LoVo (cell line): Measurements from ENCODE around the gene SIRT2.
"Not testable (repeated sequence)": the region's sequence is repeated elsewhere in the genome, so short reads cannot be mapped to it uniquely, and the experiment has no call there.

Experiments used
- DNase-seq: peaks from one replicate; pipeline ENCODE4 v3.0.0-alpha.2; 2016; ENCODE audit warnings: low spot score

SIRT2 gene

DNA sequence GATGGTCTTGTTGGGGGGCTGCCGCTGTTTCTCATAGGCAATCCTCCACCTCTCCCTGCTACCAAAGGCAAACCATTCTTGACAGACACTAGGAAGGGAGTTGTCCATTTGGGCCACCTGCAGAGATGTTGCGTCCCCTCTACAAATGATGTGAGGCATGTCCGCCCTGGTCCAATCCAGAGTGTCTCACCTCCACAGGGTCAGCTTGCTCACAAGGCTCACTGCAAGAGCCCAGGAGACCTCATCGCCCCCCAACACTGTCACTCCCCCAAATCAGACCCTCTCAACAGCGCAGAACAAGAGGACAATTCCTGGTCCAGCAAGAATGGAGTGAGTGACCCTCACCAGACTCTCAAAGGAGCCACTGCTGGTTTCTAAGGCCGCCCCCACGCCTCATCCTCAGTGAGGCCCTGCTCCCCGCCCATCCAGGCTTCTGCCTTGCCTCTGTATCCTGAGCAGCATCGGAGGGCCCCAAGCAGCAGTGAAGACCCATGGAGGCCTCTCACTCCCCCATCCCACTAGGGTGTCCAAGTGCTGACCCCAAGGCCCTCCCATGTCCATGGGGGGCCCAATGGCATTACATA is 56.2 kb downstream of the SIRT2 start:
- DNase-seq = no peak

DNA sequence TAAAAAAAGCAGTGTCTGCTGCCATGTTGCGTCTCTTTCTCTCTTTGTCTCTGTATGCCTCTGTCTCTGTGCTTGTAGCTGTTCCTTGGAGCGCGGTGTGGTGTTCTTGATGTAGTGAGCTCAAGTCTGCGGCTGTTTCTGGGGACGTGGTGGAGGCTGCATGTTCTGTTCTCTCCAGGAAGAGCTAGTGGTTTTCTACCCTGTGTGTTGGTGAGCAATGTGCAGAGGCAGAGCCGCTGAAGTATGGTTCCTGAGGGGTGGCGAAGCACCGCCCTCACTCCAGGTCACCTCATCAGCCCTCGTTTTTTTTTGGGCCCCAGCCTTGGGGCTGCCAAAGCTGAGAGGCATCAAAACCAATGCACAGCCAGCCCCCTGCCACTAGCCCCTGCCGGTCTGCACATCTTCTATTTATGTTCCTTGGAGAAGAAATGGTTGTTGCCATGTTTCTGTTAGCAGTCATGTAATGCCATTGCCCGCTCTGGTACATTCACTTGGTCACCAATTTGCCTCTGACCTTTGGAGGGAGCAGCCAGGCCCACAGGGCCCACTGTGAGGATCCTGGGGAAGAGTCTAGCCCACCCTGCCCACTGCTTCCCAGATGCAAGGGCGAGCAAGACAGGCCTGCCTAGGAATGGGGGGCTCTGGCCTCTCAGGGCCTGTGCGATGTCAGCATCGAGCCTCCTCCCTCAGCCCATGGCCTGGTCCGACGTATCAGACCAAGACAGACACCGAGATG is 56.8 kb downstream of the SIRT2 start:
- DNase-seq = no peak

DNA sequence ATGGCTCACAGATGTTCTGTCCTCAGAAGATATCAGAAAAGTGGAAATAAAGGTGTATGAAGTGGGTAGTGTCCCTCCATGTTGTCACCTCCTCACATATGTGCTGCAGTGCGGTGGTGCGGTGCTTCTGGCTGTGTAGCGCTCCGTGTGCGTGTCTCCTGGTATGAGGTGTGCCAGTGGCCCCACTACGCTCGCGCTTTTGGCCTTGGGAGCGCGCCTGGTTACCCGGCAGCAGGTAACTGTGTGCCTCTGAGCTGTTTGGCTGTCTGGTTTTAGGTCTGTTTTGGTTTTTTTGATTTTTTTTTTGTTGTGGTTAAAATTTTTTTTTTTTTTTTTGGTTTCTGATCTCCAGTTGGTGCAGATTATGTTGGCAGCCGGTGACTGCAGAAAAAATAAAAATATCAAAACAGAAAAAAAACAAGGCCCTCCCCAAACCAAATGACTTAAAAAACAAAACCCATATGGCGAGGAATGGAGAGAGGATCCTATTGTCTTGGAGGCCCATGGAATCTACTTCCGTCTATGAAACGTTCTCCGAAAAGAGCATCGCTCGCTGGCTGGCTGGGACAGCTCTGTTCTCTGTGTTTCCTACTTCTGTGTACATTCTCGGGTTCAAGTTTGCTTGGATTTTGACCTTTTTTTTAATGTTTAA is 57.5 kb downstream of the SIRT2 start:
- no peak for DNase-seq

DNA sequence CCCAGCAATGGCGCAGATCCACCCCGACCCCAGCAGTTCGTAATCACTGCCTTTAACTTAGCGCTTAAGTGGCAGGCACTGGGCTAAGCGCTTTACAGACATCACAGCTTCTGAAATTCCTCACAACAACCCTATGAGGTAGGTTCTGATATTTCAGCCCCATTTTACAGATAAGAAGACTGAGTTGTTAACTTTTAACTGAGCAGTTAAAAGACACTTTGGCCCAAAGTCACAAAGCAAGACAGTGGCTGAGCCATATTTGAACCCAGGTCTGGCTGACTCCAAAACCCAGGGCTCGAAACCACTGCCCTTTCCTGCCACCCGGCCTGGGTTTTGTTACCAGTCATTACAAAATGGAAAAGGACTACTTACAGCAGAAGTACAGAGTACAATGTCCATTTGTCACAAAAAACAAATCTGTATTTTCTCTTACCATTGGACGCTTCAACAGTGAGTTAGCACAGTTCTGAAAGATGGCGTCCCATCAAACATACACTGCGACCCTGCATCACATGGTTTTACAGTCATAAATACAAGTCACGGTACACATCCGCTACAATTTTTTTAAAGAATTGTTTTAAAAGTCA is 58.1 kb downstream of the SIRT2 start:
- no peak for DNase-seq

DNA sequence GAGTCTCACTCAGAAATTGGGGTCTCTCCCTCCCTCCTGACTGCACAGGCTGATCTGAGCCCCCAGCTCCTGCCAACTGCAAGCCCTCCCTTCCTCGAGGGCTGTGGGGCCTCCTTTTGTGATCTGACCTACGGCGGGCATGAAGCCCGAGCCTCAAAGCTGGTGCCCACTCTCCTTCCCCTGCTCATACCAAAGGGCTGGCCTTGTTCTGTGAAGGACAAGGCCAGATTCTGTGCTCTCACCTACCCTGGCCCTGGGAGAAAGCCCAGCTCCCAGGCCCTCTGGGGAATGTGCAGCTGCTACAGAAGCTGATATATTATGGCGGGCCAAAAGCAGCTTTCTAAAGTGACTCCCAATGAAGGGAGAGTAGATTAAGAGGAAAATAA is 58.8 kb downstream of the SIRT2 start:
- DNase-seq = no peak

DNA sequence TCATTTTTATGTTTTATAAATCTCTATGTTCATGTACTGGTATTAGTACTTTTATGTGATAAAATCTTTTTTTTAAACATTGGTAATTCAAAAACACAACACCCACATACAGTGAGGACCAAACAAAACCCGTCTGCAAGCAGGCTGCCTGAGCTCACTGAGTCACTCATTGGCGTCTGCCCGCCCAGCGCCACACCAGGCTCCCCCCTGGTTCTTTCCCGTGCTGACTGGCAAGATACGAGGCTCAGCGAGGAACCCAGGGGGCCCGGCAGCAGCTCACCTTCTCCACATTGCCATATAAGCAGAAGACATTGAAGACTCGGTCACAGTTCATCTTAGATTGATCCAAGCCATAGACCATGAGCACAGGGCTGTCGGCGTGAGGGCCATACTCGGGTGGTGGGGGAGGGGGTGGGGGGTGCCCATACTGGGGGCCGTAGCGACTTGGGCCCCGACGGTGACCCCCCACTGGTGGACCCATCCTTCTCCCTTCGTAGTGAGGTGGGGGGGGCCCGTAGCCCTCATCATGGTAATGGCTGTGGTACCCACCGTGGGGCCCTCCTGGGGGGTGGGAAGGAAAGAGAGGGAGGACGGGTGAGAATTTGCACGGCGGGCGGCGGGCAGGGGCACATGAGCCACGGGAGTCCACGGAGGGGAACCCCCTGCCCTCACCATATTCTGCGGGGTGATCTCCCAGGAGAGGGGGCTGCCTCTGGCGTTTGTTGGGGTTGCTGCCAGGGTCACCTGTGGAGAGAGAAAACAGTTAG is 59.4 kb downstream of the SIRT2 start:
- no peak for DNase-seq

DNA sequence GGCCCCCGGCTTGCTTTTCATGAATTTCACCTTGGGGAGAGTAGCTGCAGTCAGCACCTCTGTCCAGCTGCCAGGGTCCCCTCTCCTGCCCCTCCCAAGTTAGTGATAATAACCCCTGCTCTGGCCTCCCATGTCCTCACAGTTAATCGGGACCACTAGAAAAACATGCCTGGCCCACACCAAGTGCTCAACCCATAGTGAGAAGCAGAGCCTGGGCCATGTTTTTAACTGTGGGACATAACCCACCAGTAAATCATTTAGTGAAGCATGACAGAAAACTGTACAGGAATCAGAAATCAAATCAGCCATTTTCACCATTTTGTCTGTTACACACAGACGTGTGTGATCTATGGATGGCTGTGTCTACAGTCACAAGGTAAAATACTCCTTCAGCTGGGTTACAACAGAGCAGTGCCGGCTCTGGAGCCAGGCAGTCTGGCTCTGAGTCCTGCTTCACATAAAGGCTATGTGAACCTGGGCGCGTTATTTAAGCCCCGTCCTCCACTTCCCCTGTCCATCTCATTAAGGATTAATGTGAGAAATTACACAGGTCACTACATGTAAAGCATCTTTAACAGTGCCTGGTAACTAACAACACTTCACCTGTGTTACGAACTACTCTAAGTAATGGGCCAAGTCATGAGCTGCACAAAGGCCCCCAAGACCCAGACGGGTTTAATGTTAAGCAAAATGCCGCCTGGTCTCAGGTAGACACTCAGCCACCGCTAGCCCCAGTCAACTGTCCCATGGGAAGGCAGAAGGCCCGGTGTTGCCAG is 60.2 kb downstream of the SIRT2 start:
- no peak for DNase-seq

DNA sequence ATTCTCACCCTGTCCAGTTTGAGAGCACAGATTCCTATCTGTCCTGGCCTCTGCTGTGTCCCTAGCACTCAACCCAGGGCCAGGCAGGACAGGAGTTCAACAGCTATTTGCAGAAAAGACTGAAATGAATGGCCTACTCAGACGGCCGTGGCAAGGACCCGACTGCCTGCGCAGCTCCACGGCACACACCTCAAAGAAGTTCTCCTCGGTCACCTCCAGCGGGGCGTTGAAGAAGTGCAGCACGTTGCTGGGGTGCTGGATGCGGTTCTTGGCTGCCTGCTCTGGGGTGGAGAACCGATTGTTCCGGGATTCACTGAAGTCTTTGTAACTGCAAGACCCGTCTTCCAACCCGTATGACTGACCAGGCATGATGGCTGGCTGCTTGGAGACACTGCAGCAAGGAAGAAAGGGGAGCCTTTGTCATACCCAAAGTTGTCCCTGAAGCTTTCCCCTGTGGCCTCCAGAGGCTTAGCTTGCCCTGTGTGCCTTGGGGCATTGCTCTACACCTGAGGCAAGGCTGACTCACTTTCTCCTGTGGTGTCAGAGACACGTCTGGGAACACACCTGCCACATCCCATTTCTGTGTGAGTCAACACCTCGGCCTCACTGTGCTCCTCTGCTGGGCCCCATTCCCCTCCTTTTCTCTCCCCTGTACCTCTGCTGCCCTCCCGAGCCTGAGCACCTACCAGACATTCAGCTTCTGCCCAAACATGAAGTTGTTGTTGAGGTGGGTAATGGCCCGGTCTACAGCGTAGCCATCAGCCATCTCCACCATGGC is 61.0 kb downstream of the SIRT2 start:
- no peak for DNase-seq

DNA sequence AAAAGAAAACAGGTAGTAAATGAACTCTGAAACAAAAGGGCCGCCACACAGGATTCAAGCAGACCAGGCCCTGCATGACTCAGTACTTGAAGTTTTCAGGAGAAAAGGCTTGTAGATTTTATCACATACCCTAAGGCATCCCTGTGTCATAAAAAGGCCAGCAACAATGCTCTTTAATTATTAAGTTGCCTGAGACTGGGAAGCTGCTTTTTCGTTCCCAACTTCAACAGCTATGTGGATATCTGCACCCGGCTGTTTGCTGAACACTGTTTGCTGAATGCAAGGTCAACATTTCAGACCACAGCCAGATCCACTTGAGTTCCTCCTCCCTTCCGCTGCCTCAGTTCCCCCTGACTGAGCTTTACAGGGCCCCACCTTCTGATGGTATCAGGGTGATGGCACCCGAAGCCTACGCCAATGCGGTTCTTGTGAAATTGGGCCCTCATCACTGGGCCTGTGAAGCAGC is 61.7 kb downstream of the SIRT2 start:
- DNase-seq = no peak

DNA sequence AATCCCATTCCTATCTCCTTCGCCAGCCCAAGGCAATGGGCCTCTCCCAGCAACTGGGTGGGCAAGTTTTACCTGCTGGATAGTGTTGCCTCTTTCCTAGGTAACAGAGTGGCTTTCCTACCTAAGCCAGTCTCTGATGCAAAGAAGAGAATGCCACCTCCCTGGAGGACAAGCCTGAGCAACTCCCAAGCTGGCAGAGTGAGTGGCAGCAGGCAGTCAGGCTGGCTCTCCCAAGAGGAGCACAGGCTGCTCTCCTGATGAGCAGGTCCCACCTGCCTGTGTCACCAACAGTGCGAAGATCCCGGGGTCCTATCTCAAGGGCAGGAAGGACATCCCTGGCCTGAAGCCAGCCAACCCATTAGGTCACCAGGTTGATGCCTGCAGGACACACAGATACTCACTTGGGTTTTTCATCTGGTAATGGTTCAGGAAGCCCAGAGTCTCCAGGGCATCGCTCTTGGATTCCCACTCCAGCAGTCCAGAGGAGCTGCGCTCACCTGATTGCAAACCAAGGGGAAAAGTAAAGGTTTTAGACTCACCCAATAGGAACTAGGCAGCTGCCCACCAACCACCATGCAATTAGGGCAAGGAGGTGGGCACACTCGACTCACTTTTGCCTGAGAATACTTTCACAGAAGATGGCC is 62.3 kb downstream of the SIRT2 start:
- DNase-seq = no peak

DNA sequence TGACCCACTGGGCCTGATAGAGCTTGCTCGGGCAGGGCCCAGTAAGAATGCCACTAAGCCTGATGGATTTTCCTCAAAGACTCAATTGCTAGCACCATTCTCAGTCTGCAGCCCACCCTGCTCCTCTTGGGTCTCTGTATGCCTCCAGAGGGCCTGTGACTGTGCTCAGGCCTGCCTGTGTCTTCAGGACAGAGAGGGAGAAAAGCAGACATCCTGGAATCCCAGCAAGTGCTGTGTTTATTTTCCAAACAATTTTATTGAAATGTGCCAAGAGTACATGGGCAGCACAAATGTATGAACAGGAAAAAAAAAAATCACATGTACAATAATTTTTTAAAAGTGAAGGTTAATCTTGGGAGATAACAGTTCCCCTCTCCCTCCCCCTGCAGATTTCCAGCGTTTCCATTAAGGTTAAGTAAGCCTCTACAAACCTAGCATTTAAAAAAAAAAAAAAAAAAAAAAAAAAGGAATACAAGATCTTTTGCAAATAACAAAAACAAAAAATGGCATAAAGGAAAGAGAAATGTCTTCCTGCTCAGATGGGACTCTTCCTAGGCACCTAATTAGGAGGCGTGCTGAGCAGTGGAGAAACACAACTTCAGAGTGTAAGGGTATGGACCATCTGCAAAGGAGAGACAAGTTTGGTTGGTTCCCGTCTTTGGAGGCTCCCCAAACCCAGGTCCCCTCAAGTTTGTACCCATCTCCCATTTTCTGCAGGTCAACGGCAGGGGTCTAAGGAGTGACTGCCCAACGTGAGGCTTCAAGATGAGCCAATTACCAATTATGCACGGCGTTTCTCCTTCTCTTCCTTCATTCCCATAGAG is 63.0 kb downstream of the SIRT2 start:
- DNase-seq = no peak

DNA sequence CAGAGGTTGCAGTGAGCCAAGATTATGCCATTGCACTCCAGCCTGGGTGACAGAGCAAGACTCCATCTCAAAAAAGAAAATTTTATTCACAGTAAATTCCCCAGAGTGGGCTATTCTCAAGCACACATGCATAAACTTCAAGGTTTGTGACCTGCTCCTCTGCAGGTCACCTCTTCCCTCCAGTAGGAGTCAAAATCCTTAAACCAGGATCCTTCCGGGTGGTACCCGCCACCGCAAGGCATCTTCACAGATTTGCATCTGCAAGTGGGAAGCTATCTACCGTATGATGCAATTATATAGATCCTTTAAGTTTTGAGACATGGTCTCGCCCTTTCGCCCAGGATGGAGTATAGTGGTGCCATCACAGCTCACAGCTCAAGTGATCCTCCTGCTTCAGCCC is 64.8 kb downstream of the SIRT2 start:
- no peak for DNase-seq

DNA sequence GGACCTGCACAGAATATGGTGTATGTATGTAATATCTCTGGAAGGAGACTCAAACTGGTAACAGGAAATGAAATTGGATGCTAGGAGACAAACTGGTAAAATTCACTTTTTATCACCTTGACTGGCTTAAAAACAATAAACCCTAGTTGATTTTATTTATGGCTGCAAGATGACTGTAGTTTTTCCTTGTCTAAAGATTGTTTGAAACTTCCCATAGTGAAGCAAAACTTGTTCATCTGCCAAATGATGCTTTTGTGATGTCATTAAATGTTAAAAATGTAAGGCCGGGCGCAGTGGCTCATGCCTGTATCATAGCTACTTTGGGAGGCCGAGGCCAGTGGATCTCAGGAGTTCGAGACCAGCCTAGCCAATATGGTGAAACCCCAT is 65.3 kb downstream of the SIRT2 start:
- DNase-seq = no peak

DNA sequence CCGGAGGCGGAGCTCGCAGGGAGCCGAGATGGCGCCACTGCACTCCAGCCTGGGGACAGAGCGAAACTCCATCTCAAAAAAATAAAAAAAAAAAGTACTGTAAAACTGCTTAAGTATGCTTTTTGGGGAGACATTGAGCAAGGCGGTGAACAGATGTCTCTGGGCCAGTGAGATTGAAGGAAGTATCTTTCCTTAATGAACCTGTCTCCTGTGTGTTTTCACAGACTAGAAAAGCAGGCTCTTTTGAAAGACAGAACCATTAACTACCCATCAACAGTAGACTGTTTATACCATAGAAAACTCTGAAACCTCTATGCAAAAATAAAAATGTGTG is 66.4 kb downstream of the SIRT2 start:
- no peak for DNase-seq

DNA sequence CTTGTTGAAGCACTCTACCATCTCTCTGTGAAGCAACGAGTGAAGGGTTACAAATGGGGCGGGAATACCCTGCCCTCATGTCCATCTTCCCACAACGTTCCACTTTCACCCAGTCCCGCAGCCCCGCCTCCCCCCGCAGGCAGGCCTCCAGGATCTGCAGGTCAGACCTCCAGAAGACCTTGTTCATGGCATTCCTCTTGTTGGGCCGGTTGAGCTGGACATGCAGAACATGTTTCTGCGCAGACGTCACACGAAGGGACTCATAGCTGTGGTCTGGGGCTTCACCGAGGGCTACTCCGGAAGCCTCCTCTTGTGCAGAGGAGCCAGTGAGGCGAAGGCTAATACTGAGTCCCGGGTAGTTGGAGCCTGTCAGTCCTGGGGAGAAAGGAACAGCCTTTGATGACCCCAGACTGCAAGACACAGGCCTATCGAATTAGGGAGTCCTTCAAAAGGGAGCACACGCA is 68.2 kb downstream of the SIRT2 start:
- DNase-seq = peak; percentile 49

DNA sequence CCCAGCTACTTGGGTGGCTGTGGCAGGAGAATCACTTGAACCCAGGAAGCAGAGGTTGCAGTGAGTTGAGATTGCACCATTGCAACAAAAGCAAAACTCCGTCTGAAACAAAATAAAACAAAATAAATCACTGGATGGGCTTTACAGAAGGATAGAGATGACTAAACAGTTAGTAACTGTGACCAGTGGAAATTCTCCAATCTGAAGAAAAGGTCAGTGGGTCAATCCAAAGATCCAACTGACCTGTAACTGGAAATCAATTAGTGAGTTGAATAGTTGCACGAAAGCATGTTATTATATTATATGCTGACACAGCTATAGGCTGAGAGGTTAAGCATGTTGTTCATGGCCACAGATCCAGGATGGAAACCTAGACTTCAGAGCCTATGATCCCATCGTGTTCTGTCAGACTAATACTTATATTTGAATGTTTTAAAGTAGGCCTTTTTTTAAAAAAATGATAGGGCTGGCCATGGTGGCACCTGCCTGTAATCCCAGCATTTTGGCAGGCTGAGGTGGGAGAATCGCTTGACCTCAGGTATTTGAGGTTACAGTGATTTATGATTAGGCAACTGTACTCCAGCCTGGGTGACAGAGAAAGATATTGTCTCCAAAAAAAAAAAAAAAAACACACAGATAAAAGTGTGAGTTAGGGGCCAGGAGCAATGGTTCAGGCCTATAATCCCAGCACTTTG is 69.2 kb downstream of the SIRT2 start:
- DNase-seq = no peak

DNA sequence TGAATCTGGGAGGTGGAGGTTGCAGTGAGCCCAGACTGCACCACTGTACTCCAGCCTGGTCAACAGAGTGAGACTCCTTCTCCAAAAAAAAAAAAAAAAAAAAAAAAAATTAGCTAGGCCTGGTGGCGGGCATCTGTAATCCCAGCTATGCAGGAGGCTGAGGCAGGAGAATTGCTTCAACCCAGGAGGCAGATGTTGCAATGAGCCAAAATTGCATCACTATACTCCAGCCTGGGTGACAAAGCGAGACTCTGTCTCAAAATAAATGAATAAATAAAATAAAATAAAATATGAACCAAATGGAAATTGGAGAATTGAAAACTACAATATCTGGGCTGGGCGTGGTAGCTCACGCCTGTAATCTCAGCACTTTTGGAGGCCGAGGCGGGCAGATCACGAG is 70.2 kb downstream of the SIRT2 start:
- DNase-seq = not testable (repeated sequence)
